ENCODE data around the gene CLCF1.

The CLCF1 gene

GRCh38 chr11:67321313-67321871 is 52.0 kb downstream of the CLCF1 start:
- TF ChIP-seq CTCF (IDR thresholded peaks at IDR 0.05) = no peak

GRCh38 chr11:67320691-67321090 is 52.7 kb downstream of the CLCF1 start:
- no peak for TF ChIP-seq CTCF (IDR thresholded peaks at IDR 0.05)

GRCh38 chr11:67320011-67320410 is 53.4 kb downstream of the CLCF1 start:
- TF ChIP-seq CTCF (IDR thresholded peaks at IDR 0.05) = no peak

- no peak for TF ChIP-seq CTCF (IDR thresholded peaks at IDR 0.05)
Observed at GRCh38 chr11:67317888-67318555, 55.4 kb downstream of the CLCF1 start.

GRCh38 chr11:67317205-67317887 is 56.1 kb downstream of the CLCF1 start:
- TF ChIP-seq CTCF (IDR thresholded peaks at IDR 0.05) = peak; percentile 87

GRCh38 chr11:67316882-67317204 is 56.6 kb downstream of the CLCF1 start:
- TF ChIP-seq CTCF (IDR thresholded peaks at IDR 0.05) = no peak

- TF ChIP-seq CTCF (IDR thresholded peaks at IDR 0.05) = no peak
Observed at GRCh38 chr11:67315325-67315909, 58.0 kb downstream of the CLCF1 start.

All from LNCAP (cell line).